Esophagus muscularis mucosa (tissue), 4 donors: ENCODE data around the gene CBFA2T2. TPM values are rescaled to one million over a fixed set of nuclear protein-coding genes. Genes with fewer than 3 reads are reported as not detected.
A peak's percentile ranks its signal among the peaks of the same experiment; 100 is the strongest.

Source experiments
- DNase-seq: peaks from one replicate; pipeline ENCODE4 v3.0.0-alpha.2; 2017; ENCODE audit errors: extremely low spot score
- H3K27ac ChIP-seq, 4 donors: fragments of 200-600 bp; sonication (generic); replicated peaks in 1 of 4; 1 replicate in 3 of 4; 2 replicates in 1 of 4; pipeline ENCODE4 v1.5.1; 2016 to 2019; ENCODE audit warnings: mild to moderate bottlenecking in 1 of 4
- H3K27me3 ChIP-seq, 4 donors: fragments of 200-600 bp; sonication (generic); one replicate each; pipeline versions ENCODE4 v1.5.1 to v1.6.0; 2016 to 2019
- H3K36me3 ChIP-seq, 4 donors: fragments of 200-600 bp; sonication (generic); one replicate each; pipeline ENCODE4 v1.5.1; 2016 to 2019
- H3K4me1 ChIP-seq, 4 donors: fragments of 200-600 bp; sonication (generic); one replicate each; pipeline ENCODE4 v1.5.1; 2016 to 2019
- H3K4me3 ChIP-seq, 4 donors: fragments of 200-600 bp; sonication (generic); 1 replicate in 2 of 4; 2 replicates in 2 of 4; pipeline ENCODE4 v1.5.1; 2016 to 2019; ENCODE audit warnings: mild to moderate bottlenecking in 4 of 4, moderate library complexity in 1 of 4
- H3K9me3 ChIP-seq, 4 donors: fragments of 200-600 bp; sonication (generic); 1 replicate in 3 of 4; 2 replicates in 1 of 4; pipeline ENCODE4 v1.5.1; 2016 to 2019
- EP300 ChIP-seq: sonication (generic); formaldehyde crosslinking; IDR thresholded peaks from one replicate; pipeline ENCODE4 v1.6.1; 2017; ENCODE audit warnings: antibody characterized with exemption
- POLR2A ChIP-seq: fragments of 450-650 bp; IDR thresholded peaks from one replicate; pipeline ENCODE4 v1.6.1; 2017; ENCODE audit warnings: antibody characterized with exemption, moderate library complexity, mild to moderate bottlenecking, low read depth
- POLR2AphosphoS5 ChIP-seq, 2 donors: sonication (generic); formaldehyde crosslinking; IDR thresholded peaks; one replicate each; pipeline ENCODE4 v1.6.1; 2017; ENCODE audit warnings: antibody characterized with exemption in 2 of 2
- whole genome bisulfite sequencing: methylation state at CpG from one replicate; pipeline ENCODE4 v1.1.5; 2018; 5-methylcytosine and 5-hydroxymethylcytosine counted together
- intact Hi-C: fragments of 100-400 bp; cut with DNase I; formaldehyde crosslinking; loops from one replicate; pipeline ENCODE4 v1.15.1; 2023
- total RNA-seq, 4 donors: library from RNA; depleted of rRNA; stranded (reverse); fragments of >200 nt; gene quantifications; one replicate each; pipeline versions ENCODE4 v1.1.0 to v1.2.1, GENCODE V29; 2016
- TF ChIP-seq, protein P1 (sequence below), 3 experiments: fragments of 200-600 bp in 2 of 3; fragments of 450-650 bp in 1 of 3; sonication (generic) in 2 of 3; IDR thresholded peaks; one replicate each; pipeline ENCODE4 v1.5.1; 2017 to 2019; ENCODE audit warnings: antibody characterized with exemption in 3 of 3, mild to moderate bottlenecking in 2 of 3, moderate library complexity in 1 of 3

CBFA2T2 gene
- total RNA-seq, 4 donors from 2014 or later: 11.3 to 17.7 (median 14.6) TPM

DNA sequence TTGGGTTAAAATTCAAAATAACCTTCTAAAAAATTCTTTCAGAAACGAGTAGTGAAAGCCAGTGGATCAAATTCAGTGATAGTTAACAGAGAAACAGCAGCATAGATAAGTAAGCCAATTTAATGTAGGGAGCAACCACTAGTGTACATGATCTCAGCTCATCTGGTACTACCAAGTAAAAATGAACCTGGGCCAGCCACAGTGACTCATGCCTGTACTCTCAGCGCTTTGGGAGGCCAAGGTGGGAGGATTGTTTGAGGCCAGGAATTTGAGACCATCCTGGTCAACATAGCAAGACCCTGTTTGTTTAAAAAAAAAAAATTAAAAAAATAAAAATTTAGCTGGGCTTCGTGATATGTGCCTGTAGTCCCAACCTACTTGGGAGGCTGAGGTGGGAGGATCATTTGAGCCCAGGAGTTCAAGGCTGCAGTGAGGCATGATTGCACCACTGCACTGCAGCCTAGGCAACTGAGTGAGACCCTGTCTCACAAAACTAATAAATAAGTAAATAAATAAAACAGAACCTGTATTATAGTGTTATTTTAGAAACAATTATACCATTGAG lies 32.4 kb downstream of the CBFA2T2 start:
- no peaks in the 10 kb centered on the region for H3K27me3 ChIP-seq
- 74% methylated on average over 3 of the region's 3 CpGs for WGBS
- intact Hi-C loops: no loop called here
- no peak overlapping the region for H3K27ac ChIP-seq
- H3K4me3 ChIP-seq: no peak overlapping the region
- H3K36me3 ChIP-seq: peaks cover 0 to 4% (median 0%) of the 10 kb centered on the region in 4 donors
- DNase-seq: no peak
- H3K9me3 ChIP-seq: no peaks in the 10 kb centered on the region
- peaks cover 0 to 16% (median 9%) of the 10 kb centered on the region in 4 donors for H3K4me1 ChIP-seq
- TF ChIP-seq, protein P1, sequence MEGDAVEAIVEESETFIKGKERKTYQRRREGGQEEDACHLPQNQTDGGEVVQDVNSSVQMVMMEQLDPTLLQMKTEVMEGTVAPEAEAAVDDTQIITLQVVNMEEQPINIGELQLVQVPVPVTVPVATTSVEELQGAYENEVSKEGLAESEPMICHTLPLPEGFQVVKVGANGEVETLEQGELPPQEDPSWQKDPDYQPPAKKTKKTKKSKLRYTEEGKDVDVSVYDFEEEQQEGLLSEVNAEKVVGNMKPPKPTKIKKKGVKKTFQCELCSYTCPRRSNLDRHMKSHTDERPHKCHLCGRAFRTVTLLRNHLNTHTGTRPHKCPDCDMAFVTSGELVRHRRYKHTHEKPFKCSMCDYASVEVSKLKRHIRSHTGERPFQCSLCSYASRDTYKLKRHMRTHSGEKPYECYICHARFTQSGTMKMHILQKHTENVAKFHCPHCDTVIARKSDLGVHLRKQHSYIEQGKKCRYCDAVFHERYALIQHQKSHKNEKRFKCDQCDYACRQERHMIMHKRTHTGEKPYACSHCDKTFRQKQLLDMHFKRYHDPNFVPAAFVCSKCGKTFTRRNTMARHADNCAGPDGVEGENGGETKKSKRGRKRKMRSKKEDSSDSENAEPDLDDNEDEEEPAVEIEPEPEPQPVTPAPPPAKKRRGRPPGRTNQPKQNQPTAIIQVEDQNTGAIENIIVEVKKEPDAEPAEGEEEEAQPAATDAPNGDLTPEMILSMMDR (IDR thresholded peaks at IDR 0.05): no peak
- TF ChIP-seq POLR2AphosphoS5 (IDR thresholded peaks at IDR 0.05) (no peak), EP300 (no peak), POLR2A (no peak)

GRCh38 chr20:33524261-33524660 lies 34.4 kb downstream of the CBFA2T2 start:
- DNase-seq: no peak
- Histone ChIP-seq H3K27ac (no peak overlapping the region), H3K36me3 (peaks cover 0 to 4% (median 0%) of the 10 kb centered on the region in 4 donors), H3K27me3 (no peaks in the 10 kb centered on the region), H3K9me3 (no peaks in the 10 kb centered on the region), H3K4me1 (peaks cover 0 to 8% (median 0%) of the 10 kb centered on the region in 4 donors), H3K4me3 (no peak overlapping the region)
- intact Hi-C loops: no loop called here
- no peak for TF ChIP-seq POLR2A
- TF ChIP-seq POLR2AphosphoS5 (IDR thresholded peaks at IDR 0.05): no peak
- no peak for TF ChIP-seq EP300
- TF ChIP-seq, protein P1 (IDR thresholded peaks at IDR 0.05): no peak
- WGBS: 42% methylated on average over 3 of the region's 3 CpGs

- H3K36me3 ChIP-seq: peaks cover 0 to 4% (median 0%) of the 10 kb centered on the region in 4 donors
- no peak overlapping the region for H3K27ac ChIP-seq
- no peak overlapping the region for H3K4me3 ChIP-seq
- TF ChIP-seq, protein P1 (IDR thresholded peaks at IDR 0.05): no peak
- no peak for TF ChIP-seq EP300
- TF ChIP-seq POLR2A: no peak
- no peak for TF ChIP-seq POLR2AphosphoS5 (IDR thresholded peaks at IDR 0.05)
- H3K4me1 ChIP-seq: peaks cover 9 to 27% (median 14%) of the 10 kb centered on the region in 4 donors
- DNase-seq: no peak
- WGBS: 62% methylated on average over 2 of the region's 2 CpGs
- H3K27me3 ChIP-seq: no peaks in the 10 kb centered on the region
- H3K9me3 ChIP-seq: no peaks in the 10 kb centered on the region
- intact Hi-C loops: no loop called here
Measured at GRCh38 chr20:33526769-33527168, 36.9 kb downstream of the CBFA2T2 start.

- 51% methylated on average over 6 of the region's 6 CpGs for WGBS
- intact Hi-C loops: no loop called here
- DNase-seq: no peak
- H3K4me1 ChIP-seq: peaks cover 22 to 46% (median 34%) of the 10 kb centered on the region in 4 donors
- peak overlapping the region in 3 of 4 donors; percentile 12 to 41 (median 15) for H3K27ac ChIP-seq
- no peaks in the 10 kb centered on the region for H3K9me3 ChIP-seq
- no peaks in the 10 kb centered on the region for H3K36me3 ChIP-seq
- H3K27me3 ChIP-seq: no peaks in the 10 kb centered on the region
- no peak overlapping the region for H3K4me3 ChIP-seq
- TF ChIP-seq POLR2A (no peak), EP300 (no peak), POLR2AphosphoS5 (IDR thresholded peaks at IDR 0.05) (no peak)
- TF ChIP-seq, protein P1 (IDR thresholded peaks at IDR 0.05): no peak
Measured at GRCh38 chr20:33531047-33531877, 41.4 kb downstream of the CBFA2T2 start.
